ENCODE measurements around the gene TACC2.

The TACC2 gene

DNA sequence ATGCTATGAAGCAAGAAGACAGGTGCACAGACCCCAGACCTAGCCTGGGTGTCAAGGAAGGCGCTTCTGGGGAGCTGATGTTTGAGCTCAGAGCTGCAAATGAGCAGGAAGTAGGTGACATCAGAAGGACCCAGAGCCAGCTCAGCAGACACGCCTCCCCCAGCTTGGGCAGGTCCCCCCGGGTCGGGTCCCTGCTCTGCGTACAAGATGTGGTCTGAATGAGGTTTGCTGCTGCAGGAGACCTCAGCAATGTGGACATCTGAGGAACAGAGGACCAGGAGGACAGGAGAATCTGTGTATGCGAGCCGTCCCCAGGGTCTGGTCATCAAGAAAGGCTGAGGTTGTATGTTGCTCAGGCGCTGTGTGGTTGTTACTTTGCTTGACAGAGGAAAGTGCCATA is 51.8 kb downstream of the TACC2 start:
- Histone ChIP-seq H3K27me3 (ENCODE audit: control insufficient read depth, insufficient read depth, low read length) (no peaks in the 10 kb centered on the region), H3K9me3 (ENCODE audit: control insufficient read depth, low read length) (no peaks in the 10 kb centered on the region), H3K9ac (ENCODE audit: low read length) (no peak overlapping the region), H3K36me3 (ENCODE audit: control insufficient read depth, insufficient read depth, low read length) (no peaks in the 10 kb centered on the region), H3K4me1 (ENCODE audit: control insufficient read depth, insufficient read depth, low read length) (peaks cover 21% of the 10 kb centered on the region), H3K4me3 (ENCODE audit: low read length) (no peak overlapping the region)

- H3K9ac ChIP-seq (ENCODE audit: low read length): no peak overlapping the region
- H3K9me3 ChIP-seq (ENCODE audit: control insufficient read depth, low read length): no peaks in the 10 kb centered on the region
- no peaks in the 10 kb centered on the region for H3K27me3 ChIP-seq (ENCODE audit: control insufficient read depth, insufficient read depth, low read length)
- no peak overlapping the region for H3K4me3 ChIP-seq (ENCODE audit: low read length)
- H3K4me1 ChIP-seq (ENCODE audit: control insufficient read depth, insufficient read depth, low read length): peaks cover 21% of the 10 kb centered on the region
- H3K36me3 ChIP-seq (ENCODE audit: control insufficient read depth, insufficient read depth, low read length): no peaks in the 10 kb centered on the region
Measured at GRCh38 chr10:122042836-122043235, 53.9 kb downstream of the TACC2 start.

DNA sequence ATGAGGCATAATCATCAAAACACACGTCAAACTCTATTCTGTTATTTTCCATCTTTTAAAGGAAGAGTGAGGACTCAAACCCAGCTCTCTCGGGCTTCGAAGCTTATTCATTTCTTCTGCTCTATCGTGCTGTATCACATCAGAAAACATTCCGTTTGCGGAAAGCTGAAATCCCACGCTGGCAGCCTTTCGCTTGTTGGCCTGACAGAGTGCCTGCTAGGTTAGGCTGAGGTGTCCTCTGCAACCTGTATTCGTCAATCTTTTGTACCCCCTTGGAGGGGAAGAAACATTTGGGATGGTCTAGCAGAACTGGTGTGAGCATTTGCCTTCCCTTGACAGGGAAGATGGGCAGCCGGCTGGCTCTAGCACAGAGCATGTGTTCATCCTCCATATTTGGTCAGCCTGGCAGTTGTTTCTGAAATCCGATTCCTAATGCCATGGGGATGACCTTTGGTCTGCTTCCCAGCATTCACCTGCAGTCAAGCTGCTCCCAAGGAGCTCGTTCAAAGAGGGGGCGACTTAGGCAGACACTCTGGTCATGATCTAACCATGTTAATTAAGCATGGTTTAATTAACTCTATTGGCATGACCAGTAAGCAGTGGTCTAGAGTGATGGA is 55.2 kb downstream of the TACC2 start:
- Histone ChIP-seq H3K4me3 (ENCODE audit: low read length) (no peak overlapping the region), H3K9ac (ENCODE audit: low read length) (no peak overlapping the region), H3K4me1 (ENCODE audit: control insufficient read depth, insufficient read depth, low read length) (peaks cover 18% of the 10 kb centered on the region), H3K27me3 (ENCODE audit: control insufficient read depth, insufficient read depth, low read length) (no peaks in the 10 kb centered on the region), H3K9me3 (ENCODE audit: control insufficient read depth, low read length) (no peaks in the 10 kb centered on the region), H3K36me3 (ENCODE audit: control insufficient read depth, insufficient read depth, low read length) (no peaks in the 10 kb centered on the region)

GRCh38 chr10:122044713-122045112 is 55.8 kb downstream of the TACC2 start:
- no peak overlapping the region for H3K9ac ChIP-seq (ENCODE audit: low read length)
- no peaks in the 10 kb centered on the region for H3K36me3 ChIP-seq (ENCODE audit: control insufficient read depth, insufficient read depth, low read length)
- H3K4me1 ChIP-seq (ENCODE audit: control insufficient read depth, insufficient read depth, low read length): peaks cover 19% of the 10 kb centered on the region
- H3K9me3 ChIP-seq (ENCODE audit: control insufficient read depth, low read length): no peaks in the 10 kb centered on the region
- H3K27me3 ChIP-seq (ENCODE audit: control insufficient read depth, insufficient read depth, low read length): no peaks in the 10 kb centered on the region
- H3K4me3 ChIP-seq (ENCODE audit: low read length): no peak overlapping the region

GRCh38 chr10:122045212-122045611 is 56.2 kb downstream of the TACC2 start:
- Histone ChIP-seq H3K27me3 (ENCODE audit: control insufficient read depth, insufficient read depth, low read length) (no peaks in the 10 kb centered on the region), H3K4me1 (ENCODE audit: control insufficient read depth, insufficient read depth, low read length) (peaks cover 24% of the 10 kb centered on the region), H3K9me3 (ENCODE audit: control insufficient read depth, low read length) (no peaks in the 10 kb centered on the region), H3K36me3 (ENCODE audit: control insufficient read depth, insufficient read depth, low read length) (no peaks in the 10 kb centered on the region), H3K9ac (ENCODE audit: low read length) (no peak overlapping the region), H3K4me3 (ENCODE audit: low read length) (no peak overlapping the region)

DNA sequence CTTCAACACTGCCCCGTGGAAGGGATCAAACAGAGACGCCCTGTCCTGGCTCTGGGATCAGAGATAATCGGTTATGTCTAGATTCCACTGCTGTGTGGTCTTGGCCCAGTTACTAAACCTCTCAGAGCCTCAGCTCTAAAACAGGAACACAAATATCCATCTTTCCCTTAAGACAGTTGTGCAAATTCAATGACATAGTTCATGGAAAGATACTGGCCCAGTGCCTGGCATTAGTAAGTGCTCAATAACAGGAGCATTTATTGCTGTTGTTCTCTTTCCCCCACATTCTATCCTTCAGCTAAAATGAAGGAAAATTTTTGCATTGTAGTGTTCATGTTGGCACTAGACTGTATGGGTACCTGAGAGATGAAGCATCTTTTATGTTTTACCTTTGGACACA is 58.6 kb downstream of the TACC2 start:
- no peaks in the 10 kb centered on the region for H3K9me3 ChIP-seq (ENCODE audit: control insufficient read depth, low read length)
- H3K27me3 ChIP-seq (ENCODE audit: control insufficient read depth, insufficient read depth, low read length): no peaks in the 10 kb centered on the region
- H3K36me3 ChIP-seq (ENCODE audit: control insufficient read depth, insufficient read depth, low read length): no peaks in the 10 kb centered on the region
- H3K4me1 ChIP-seq (ENCODE audit: control insufficient read depth, insufficient read depth, low read length): peaks cover 43% of the 10 kb centered on the region
- H3K9ac ChIP-seq (ENCODE audit: low read length): no peak overlapping the region
- H3K4me3 ChIP-seq (ENCODE audit: low read length): no peak overlapping the region

DNA sequence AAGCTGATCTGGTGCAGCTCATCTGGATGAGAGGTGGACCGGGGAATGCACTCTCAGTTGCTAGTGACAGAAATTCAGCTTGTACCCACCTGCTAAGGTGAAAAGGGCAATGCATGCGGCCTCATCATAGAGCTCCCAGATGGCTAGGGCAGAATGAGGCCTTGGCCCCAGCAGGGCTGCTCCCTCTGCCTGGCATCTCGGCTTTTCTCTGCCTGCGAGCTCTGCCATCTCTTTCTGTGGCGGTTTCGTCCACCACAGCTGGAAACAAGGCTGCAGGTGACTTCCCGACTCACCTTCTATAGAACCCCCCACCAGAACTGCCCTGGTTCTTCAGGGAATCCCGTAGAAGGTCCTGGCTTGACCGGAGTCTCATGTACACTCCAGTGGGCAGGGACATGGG is 60.1 kb downstream of the TACC2 start:
- H3K4me3 ChIP-seq (ENCODE audit: low read length): no peak overlapping the region
- H3K9me3 ChIP-seq (ENCODE audit: control insufficient read depth, low read length): no peaks in the 10 kb centered on the region
- no peaks in the 10 kb centered on the region for H3K27me3 ChIP-seq (ENCODE audit: control insufficient read depth, insufficient read depth, low read length)
- H3K4me1 ChIP-seq (ENCODE audit: control insufficient read depth, insufficient read depth, low read length): peaks cover 49% of the 10 kb centered on the region
- H3K36me3 ChIP-seq (ENCODE audit: control insufficient read depth, insufficient read depth, low read length): no peaks in the 10 kb centered on the region
- no peak overlapping the region for H3K9ac ChIP-seq (ENCODE audit: low read length)

DNA sequence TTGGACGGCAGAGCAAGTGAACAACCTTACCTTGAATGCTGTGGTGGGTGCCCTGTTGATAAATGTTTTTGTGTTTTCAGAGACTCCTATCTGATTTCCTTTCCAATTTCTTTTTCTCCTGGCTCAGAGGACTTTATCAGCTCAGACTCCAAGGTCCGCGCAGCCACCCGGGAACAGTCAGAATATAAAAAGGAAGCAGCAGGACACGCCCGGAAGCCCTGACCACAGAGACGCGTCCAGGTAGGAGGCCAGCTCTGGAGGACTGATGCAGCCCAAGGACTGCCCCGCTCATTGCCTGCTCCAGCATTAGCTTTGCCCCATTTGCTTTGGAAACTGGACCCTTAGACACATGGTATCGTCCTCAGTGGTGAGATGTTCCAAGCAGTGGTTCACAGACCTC is 61.3 kb downstream of the TACC2 start:
- H3K9me3 ChIP-seq (ENCODE audit: control insufficient read depth, low read length): no peaks in the 10 kb centered on the region
- H3K9ac ChIP-seq (ENCODE audit: low read length): peak overlapping the region; percentile 4
- H3K4me1 ChIP-seq (ENCODE audit: control insufficient read depth, insufficient read depth, low read length): peaks cover 43% of the 10 kb centered on the region
- H3K4me3 ChIP-seq (ENCODE audit: low read length): no peak overlapping the region
- H3K27me3 ChIP-seq (ENCODE audit: control insufficient read depth, insufficient read depth, low read length): no peaks in the 10 kb centered on the region
- H3K36me3 ChIP-seq (ENCODE audit: control insufficient read depth, insufficient read depth, low read length): no peaks in the 10 kb centered on the region

DNA sequence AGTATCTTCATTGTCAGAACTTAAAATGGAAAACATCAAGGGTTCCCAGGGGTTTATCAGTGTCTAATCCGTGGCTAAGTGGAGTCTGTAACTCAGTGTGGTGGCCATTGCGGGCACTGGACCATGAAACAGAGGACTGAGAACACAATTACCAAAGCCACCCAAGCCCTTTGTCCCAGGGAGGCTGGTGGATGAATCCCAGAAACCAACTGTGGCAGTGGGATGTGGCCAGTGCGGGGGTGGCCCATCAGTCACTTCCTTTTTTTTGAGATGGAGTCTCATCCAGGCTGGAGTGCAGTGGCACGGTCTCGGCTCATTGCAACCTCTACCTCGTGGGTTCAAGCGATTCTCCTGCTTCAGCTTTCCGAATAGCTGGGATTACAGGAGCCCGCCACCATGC is 61.8 kb downstream of the TACC2 start:
- Histone ChIP-seq H3K9me3 (ENCODE audit: control insufficient read depth, low read length) (no peaks in the 10 kb centered on the region), H3K4me1 (ENCODE audit: control insufficient read depth, insufficient read depth, low read length) (peaks cover 43% of the 10 kb centered on the region), H3K27me3 (ENCODE audit: control insufficient read depth, insufficient read depth, low read length) (no peaks in the 10 kb centered on the region), H3K36me3 (ENCODE audit: control insufficient read depth, insufficient read depth, low read length) (no peaks in the 10 kb centered on the region), H3K9ac (ENCODE audit: low read length) (no peak overlapping the region), H3K4me3 (ENCODE audit: low read length) (no peak overlapping the region)

GRCh38 chr10:122051609-122052385 is 62.8 kb downstream of the TACC2 start:
- Histone ChIP-seq H3K27me3 (ENCODE audit: control insufficient read depth, insufficient read depth, low read length) (no peaks in the 10 kb centered on the region), H3K4me3 (ENCODE audit: low read length) (no peak overlapping the region), H3K4me1 (ENCODE audit: control insufficient read depth, insufficient read depth, low read length) (peaks cover 50% of the 10 kb centered on the region), H3K36me3 (ENCODE audit: control insufficient read depth, insufficient read depth, low read length) (no peaks in the 10 kb centered on the region), H3K9ac (ENCODE audit: low read length) (no peak overlapping the region), H3K9me3 (ENCODE audit: control insufficient read depth, low read length) (no peaks in the 10 kb centered on the region)

DNA sequence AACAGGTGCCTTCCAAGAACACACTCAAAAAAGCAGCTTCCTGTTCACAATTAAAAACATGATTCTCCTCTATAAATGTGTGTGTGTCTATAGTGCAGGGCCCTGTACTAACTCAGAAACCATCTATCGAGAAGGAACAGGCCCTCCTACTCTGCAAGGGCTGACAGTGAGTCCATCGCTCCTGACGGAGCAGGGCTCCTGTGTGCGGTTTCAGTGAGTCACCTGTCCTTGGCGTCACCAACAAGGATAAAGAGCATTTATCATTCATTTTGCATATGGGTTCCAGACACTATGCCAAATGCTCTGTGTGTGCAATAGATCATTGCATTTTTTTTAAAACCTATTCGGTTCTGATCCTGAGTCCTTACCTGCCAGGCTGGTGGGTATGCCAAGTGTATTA is 63.7 kb downstream of the TACC2 start:
- no peaks in the 10 kb centered on the region for H3K27me3 ChIP-seq (ENCODE audit: control insufficient read depth, insufficient read depth, low read length)
- H3K9me3 ChIP-seq (ENCODE audit: control insufficient read depth, low read length): no peaks in the 10 kb centered on the region
- H3K9ac ChIP-seq (ENCODE audit: low read length): no peak overlapping the region
- no peaks in the 10 kb centered on the region for H3K36me3 ChIP-seq (ENCODE audit: control insufficient read depth, insufficient read depth, low read length)
- H3K4me3 ChIP-seq (ENCODE audit: low read length): no peak overlapping the region
- H3K4me1 ChIP-seq (ENCODE audit: control insufficient read depth, insufficient read depth, low read length): peaks cover 55% of the 10 kb centered on the region

DNA sequence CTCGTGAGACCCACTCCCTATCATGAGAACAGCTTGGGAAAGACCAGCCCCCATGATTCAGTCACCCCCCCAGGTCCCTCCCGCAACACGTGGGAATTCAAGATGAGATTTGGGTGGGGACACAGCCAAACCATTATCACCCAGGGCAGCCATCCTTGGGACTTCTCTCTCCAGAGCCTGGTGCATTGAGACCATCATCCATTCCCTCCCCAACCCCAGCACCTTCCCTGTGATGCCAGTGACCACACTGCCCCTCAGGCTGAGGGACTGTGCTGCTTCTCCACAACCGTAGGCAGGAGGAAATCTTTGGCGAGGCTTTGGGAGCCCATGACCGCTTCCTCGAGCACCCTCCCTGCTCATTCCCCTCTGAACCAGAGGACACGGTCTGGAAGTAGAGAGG is 64.4 kb downstream of the TACC2 start:
- H3K27me3 ChIP-seq (ENCODE audit: control insufficient read depth, insufficient read depth, low read length): no peaks in the 10 kb centered on the region
- H3K4me3 ChIP-seq (ENCODE audit: low read length): no peak overlapping the region
- no peaks in the 10 kb centered on the region for H3K9me3 ChIP-seq (ENCODE audit: control insufficient read depth, low read length)
- peaks cover 55% of the 10 kb centered on the region for H3K4me1 ChIP-seq (ENCODE audit: control insufficient read depth, insufficient read depth, low read length)
- H3K36me3 ChIP-seq (ENCODE audit: control insufficient read depth, insufficient read depth, low read length): no peaks in the 10 kb centered on the region
- no peak overlapping the region for H3K9ac ChIP-seq (ENCODE audit: low read length)

Data from mucosa of stomach (tissue), 1 donor.